Activated naive CD4-positive, alpha-beta T cell treated with anti-CD3 and anti-CD28 coated beads, Interleukin-2, amount 50 U/mL, for 16 hours (primary cell): ENCODE data around the gene CFB.
"Not testable (repeated sequence)": the region's sequence is repeated elsewhere in the genome, so short reads cannot be mapped to it uniquely, and the experiment has no call there.

Experiments
- DNase-seq: peaks from one replicate; pipeline ENCODE4 v3.0.0-alpha.2; 2020

The CFB gene

GRCh38 chr6:31971993-31972708 is 26.3 kb downstream of the CFB start, which contains the start of gene DXO:
Gene DXO (minus strand): TSS chr6:31972138. CDS start chr6:31971675, 463 bp downstream.
- peak; percentile 98 for DNase-seq

GRCh38 chr6:31972709-31973350 is 26.9 kb downstream of the CFB start:
- DNase-seq = no peak

- not testable (repeated sequence) for DNase-seq
Observed at GRCh38 chr6:31976065-31976464, 30.2 kb downstream of the CFB start.

GRCh38 chr6:31977816-31978431 is 32.0 kb downstream of the CFB start:
- no peak for DNase-seq

DNA sequence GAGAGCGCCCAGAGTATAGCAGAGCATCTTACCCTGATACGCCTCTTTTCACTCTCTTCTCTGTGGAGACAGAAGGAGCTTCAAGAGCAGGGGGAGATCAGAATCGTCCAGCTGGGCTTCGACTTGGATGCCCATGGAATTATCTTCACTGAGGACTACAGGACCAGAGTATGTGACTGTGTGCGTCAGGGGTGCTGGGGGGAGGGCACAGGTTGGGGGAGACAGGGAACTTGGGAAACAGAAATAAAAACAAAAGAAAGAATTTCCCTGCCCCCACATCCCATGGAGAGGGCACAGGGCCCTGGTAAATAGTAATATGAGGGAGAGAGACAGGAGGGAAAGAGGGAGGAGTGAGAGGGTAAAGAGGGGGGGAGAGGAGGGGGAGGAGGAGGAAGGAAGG is 32.9 kb downstream of the CFB start:
- DNase-seq = no peak

GRCh38 chr6:31979238-31979898 is 33.5 kb downstream of the CFB start:
- DNase-seq = no peak

GRCh38 chr6:31980195-31980876 is 34.4 kb downstream of the CFB start:
- not testable (repeated sequence) for DNase-seq

- DNase-seq = not testable (repeated sequence)
Observed at GRCh38 chr6:31980998-31981397, 35.1 kb downstream of the CFB start.

GRCh38 chr6:31981744-31982143 is 35.8 kb downstream of the CFB start, which contains the start of gene C4A:
Gene C4A (plus strand): TSS chr6:31982057. CDS start chr6:31982108, 51 bp downstream.
- DNase-seq = not testable (repeated sequence)

GRCh38 chr6:31989363-31989762 is 43.5 kb downstream of the CFB start:
- DNase-seq = not testable (repeated sequence)

DNA sequence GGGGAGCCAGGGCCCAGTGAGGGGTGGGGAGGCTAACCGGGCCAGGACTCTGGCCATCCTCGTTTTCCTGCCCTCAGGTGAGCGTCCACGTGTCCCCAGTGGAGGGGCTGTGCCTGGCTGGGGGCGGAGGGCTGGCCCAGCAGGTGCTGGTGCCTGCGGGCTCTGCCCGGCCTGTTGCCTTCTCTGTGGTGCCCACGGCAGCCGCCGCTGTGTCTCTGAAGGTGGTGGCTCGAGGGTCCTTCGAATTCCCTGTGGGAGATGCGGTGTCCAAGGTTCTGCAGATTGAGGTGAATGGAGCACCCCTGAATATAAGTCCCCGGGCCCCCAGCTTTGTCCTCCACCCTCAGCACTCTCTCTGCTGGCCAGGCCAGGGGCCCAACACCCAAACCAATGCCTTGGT is 48.5 kb downstream of the CFB start:
- DNase-seq = not testable (repeated sequence)

DNA sequence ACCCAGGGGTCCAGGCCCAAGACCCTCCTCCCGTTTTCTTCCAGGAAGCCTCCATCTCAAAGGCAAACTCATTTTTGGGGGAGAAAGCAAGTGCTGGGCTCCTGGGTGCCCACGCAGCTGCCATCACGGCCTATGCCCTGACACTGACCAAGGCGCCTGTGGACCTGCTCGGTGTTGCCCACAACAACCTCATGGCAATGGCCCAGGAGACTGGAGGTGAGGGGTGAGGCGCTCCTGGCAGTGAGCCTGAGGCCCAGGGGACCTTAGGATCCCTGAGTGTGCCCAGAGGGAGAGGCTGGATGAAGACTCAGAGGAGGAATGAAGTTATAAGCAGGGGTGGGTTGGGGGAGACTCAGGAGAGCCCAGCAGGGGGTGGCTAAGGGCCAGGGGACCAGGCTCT is 50.5 kb downstream of the CFB start:
- not testable (repeated sequence) for DNase-seq
